H1 (cell line): ENCODE results near the gene FGF3. TPM values are rescaled to one million over a fixed set of nuclear protein-coding genes. Genes with fewer than 3 reads are reported as not detected.

Experiments
- YY1 ChIP-seq: IDR thresholded peaks from 2 replicates; pipeline ENCODE4 v1.6.1; 2011; ENCODE audit warnings: low read depth, mild to moderate bottlenecking, low read length
- polyA plus RNA-seq, 7 experiments: library from polyadenylated mRNA; depleted of rRNA in 3 of 7; stranded (reverse) in 5 of 7; unstranded in 2 of 7; fragments of >200 nt in 5 of 7; fragments of 200-250 nt in 2 of 7; gene quantifications; 1 replicate in 5 of 7; 2 replicates in 1 of 7; 4 replicates in 1 of 7; pipeline versions ENCODE4 v1.2.1 to v1.2.3, GENCODE V29; 2011 to 2013; ENCODE audit warnings: missing spikeins in 2 of 7, mixed read lengths in 2 of 7
- total RNA-seq: library from RNA; stranded (reverse); fragmentation: NEBNext Ultra II Directional; extraction: Animal tissue kit (Norgen Biotek cat#: 25700); gene quantifications from 2 replicates; pipeline ENCODE4 v1.2.1, GENCODE V29; 2021

The FGF3 gene
- total and polyA plus RNA-seq, 2 of the 8 experiments (the other 6 are each of a cell fraction or from before 2014, with no cell fraction given): not detected

DNA sequence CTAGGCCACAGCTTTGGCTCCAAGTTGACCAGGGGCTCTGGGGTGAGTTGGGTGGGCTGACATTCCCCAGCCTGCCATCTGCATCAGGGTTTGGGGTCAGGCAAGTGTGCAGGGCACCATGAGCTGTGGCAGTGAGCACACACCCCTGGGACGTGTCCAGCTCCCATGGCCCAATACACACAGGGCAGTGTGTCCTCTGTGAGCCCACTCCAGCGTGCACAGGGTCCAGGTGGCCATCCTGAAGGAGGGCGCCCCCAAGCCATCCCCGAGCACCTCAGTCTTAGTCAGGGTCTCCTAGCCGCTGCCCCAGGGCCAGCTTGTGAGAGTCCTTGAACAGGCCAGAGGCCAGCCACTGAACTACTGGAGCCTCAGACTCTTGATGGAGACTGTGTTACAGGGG, 1.2 kb upstream of the FGF3 start (continued):
- TF ChIP-seq YY1: no peak
- TF ChIP-seq, all 59 proteins: peak for 0
